Measurements from ENCODE around the gene NOTUM. TPM values are rescaled to one million over a fixed set of nuclear protein-coding genes. Genes with fewer than 3 reads are reported as not detected.

Gene NOTUM
- total RNA-seq, 4 donors from 2014 or later = not detected

DNA sequence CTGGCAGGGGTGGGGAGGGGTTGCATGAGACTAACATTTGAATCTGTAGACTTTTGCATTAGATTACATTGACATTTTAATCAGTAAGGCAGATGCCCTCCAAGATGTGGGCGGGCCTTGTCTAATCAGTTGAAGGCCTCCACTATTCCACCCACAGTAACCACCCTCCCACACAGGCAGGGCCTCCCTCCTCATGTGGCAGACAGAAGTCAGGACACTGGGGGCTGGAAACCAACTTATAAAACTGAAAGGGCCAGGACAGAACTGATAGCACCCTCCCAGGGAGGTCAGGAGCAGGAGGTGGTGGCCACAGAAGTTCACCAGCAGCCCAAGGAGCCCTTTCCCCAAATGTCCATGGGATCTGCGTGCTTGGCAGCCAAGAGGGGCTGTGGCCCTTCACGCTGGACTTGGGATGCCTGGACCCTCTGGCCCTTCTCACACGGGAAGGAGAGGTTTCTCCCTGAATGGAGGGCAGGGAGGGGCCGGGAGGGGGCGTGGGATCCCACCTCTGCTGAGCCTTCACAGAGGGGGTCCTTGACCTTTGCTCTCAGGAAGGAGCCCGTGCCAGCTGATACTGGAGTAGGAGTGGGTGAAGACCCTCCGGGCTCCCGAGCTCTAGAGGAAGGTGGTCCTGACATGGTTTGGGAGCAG, 28.5 kb downstream of the NOTUM start:
- TF ChIP-seq, protein P1, sequence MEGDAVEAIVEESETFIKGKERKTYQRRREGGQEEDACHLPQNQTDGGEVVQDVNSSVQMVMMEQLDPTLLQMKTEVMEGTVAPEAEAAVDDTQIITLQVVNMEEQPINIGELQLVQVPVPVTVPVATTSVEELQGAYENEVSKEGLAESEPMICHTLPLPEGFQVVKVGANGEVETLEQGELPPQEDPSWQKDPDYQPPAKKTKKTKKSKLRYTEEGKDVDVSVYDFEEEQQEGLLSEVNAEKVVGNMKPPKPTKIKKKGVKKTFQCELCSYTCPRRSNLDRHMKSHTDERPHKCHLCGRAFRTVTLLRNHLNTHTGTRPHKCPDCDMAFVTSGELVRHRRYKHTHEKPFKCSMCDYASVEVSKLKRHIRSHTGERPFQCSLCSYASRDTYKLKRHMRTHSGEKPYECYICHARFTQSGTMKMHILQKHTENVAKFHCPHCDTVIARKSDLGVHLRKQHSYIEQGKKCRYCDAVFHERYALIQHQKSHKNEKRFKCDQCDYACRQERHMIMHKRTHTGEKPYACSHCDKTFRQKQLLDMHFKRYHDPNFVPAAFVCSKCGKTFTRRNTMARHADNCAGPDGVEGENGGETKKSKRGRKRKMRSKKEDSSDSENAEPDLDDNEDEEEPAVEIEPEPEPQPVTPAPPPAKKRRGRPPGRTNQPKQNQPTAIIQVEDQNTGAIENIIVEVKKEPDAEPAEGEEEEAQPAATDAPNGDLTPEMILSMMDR (IDR thresholded peaks at IDR 0.05; ENCODE audit: low read depth) = no peak

DNA sequence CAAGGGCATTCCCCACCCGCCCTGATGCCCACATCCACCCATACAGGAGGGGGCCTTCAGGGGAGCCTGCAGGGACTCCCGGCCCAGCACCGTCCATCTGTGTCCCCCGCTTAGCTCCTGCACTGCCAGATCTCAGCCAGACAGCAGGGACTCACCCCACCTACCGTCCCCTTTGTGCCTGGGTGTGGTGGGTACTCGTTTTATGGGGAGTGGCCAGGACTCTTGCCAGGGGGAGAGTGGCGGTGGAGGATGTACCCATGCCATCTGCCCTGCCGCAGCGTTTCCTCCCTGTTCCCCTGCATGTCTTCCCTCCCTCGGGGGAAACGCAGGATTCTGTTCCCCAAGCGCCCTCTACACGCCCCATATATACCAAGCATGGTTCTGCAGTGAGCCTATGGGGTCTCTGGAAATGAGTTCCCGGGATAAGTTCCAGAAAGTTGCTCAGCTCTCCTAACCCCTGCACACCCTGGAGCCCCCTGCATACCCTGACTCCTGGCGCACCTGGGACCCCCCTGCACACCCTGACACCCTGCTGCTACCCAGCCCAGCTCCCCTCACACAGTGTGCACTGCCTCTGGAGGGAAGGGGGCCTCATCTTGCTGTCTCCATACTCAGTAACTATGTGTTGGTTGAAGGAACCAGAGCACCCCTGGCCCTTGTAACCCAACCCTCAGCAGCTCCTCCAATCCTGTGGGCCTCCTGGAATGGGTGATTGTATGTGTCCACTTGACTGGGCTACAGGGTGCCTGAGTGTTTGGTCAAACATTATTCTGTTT, 29.2 kb downstream of the NOTUM start:
- TF ChIP-seq, protein P1 (IDR thresholded peaks at IDR 0.05; ENCODE audit: low read depth) = no peak

DNA sequence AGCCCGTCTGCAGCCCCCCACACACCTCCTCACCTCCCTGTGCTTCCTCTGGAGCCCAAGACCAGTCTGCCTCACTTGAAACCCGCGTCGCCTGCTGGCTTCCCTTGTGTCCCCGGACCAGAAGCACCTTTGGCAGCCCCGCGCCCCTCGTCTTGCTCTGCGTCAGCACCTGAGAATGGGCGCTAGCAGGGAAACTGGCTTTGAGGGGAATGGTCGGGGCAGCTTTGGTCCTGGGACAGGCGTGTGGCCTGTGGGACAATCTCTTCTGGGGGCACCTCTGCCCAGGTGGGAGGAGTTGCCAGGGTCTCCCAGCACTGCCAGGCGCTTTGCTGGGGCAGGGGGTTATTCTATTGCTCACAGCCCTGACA, 29.8 kb downstream of the NOTUM start:
- TF ChIP-seq, protein P1 (IDR thresholded peaks at IDR 0.05; ENCODE audit: low read depth) = no peak

DNA sequence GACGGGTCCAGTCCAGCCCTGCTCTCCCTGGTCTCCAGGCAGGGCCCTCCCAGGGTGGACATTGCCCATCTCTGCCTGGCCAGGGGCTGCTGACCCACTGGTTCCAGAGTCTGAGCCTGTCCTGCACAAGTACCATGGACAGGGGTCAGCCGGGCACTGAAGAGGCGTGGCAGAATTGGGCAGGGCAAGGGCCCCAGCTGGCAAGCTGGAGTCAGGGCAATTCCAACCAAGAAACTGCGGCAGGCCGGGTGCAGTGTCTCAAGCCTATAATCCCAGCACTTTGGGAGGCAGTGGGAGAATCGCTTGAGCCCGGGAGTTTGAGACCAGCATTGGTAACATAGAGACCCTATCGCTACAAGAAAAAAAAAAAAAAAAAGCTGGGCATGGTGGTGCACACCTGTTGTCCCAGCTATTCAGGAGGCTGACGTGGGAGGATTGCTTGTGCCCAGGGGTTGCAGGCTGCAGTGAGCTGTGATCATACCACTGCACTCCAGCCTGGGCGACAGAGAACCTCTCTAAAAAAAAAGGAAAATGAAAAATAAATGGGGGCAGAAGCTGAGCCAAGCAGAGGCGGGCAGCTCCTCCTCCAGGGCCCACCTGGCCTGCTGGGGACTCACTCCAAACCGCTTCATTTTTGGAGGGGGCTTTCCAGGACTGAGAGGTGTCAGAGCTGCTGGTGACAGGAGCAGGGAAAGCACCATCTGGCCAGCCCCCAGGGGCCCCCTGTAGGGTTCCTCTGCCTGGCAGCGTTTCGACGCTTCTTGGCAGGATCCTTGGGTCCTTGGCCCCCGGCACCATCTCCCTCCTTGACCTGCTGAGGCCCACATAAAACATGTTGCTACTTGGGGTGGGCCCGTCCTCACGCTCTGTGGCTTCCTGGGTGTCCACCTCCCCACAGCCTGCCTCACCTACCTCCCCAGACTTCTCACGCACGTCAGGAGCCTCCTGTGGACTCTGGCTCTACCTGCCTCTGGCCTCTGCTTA, 30.6 kb downstream of the NOTUM start:
- TF ChIP-seq, protein P1 (IDR thresholded peaks at IDR 0.05; ENCODE audit: low read depth) = no peak

DNA sequence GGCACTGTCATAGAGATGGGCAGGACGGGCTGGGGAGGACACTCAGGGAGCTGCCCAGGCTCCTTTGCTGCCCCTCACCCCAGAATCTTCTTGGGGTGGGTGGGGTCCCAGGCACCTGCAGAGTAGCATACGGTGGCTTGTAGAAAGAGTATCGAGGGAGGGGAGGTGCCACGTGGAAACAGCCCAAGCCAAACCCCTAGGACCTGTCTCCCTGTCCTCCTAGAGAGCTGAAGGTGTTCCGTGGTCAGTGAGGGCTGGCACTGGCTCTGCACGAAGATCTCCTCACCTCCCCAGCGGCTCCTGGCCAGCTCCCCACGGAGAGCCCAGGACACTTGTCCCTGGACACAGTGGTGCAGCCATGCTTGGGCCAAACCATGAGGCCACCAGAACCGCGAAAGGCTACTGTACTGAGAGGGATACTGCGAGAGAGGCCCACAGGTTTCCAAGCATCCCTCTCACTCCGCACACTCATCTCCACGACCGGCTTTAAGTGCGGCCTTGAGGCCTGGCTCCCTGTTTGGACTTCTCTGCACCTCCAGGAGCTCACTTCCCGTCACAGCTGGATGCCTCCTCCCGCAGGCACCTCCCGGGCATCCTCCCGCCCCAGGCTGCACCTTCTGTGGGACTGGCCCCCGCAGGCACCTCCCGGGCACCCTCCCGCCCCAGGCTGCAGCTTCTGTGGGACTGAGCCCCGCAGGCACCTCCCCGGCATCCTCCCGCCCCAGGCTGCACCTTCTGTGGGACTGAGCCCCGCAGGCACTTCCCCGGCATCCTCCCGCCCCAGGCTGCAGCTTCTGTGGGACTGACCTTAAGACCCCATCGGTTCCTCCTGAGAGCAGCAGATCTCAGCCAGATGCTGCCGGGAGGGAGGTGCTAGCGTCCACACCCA, 31.5 kb downstream of the NOTUM start:
- TF ChIP-seq, protein P1 (IDR thresholded peaks at IDR 0.05; ENCODE audit: low read depth) = no peak

DNA sequence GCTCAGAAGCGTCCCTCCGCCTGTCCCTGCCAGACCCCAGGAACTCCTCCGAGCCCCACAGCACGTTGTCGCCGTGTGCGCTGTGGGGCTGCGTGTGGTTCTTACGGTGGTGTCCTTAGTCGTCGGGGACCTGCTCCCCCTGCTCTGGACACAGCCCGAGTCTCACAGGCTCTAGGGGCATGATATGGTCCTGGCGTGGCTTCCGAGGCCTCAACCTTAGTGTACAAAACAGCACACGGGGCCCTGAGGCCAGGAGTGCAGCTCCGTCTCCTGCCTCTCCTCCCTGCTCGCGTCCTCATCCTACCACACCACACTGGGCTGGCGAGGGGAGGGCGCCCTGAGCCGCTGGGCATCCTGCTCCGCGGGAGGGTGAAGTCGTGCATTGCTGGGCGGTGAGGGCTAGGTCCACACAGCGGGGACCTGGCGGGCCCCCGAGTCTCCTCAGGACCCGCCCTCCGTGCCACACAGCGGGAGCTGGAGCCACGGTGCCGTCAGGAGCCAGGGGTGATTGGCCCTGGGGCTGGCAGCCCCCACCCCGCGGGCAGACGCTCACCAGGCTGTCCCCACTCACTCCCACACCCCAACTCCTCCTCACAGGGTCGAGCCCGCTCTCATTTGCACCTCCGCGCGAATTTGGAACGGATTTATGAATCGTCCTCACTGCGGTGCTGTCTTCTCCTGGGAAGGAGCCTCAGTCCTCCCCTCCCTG, 32.3 kb downstream of the NOTUM start:
- TF ChIP-seq, protein P1 (IDR thresholded peaks at IDR 0.05; ENCODE audit: low read depth) = no peak
